Measurements from ENCODE around the gene PLEKHJ1. TPM values are rescaled to one million over a fixed set of nuclear protein-coding genes. Genes with fewer than 3 reads are reported as not detected.

The PLEKHJ1 gene
- total RNA-seq, 2 donors from 2014 or later: 26.3 to 46.2 TPM

DNA sequence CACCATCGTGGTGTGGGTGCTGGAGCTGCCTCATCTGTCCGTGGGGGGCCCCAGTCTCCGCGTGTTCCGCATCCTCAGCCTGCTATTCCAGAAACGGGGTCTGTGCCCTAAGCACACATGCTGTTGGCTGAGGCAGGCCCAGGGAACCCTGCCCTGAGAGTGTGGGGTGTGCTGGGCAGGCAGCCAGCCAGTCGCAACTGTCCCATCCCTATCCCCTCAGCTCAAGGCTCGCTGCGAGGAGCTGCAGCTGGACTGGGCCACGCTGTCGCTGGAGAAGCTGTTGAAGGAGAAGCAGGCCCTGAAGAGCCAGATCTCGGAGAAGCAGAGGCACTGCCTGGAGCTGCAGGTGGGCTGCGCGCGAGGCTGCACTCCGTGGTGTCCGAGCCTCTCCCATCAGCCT, 21.9 kb downstream of the PLEKHJ1 start:
- no peaks in the 10 kb centered on the region for H3K27me3 ChIP-seq (replicated peaks; ENCODE audit: insufficient read depth)
- no peak for DNase-seq (ENCODE audit: low spot score)
- H3K4me1 ChIP-seq (ENCODE audit: control insufficient read depth in 1 of 2, low read depth in 2 of 2): no peaks in the 10 kb centered on the region
- H3K27ac ChIP-seq: no peak overlapping the region
- no peak for TF ChIP-seq CTCF (IDR thresholded peaks at IDR 0.05)
- no peak for ATAC-seq (ENCODE audit: insufficient number of reproducible peaks, low FRiP score, low read depth)
- no peak overlapping the region for H3K4me3 ChIP-seq
- no peaks in the 10 kb centered on the region for H3K9me3 ChIP-seq
- peaks cover 69% of the 10 kb centered on the region for H3K36me3 ChIP-seq

GRCh38 chr19:2213799-2214198, 22.3 kb downstream of the PLEKHJ1 start:
- no peak for TF ChIP-seq CTCF (IDR thresholded peaks at IDR 0.05)
- no peaks in the 10 kb centered on the region for H3K4me1 ChIP-seq (ENCODE audit: control insufficient read depth in 1 of 2, low read depth in 2 of 2)
- peaks cover 71% of the 10 kb centered on the region for H3K36me3 ChIP-seq
- DNase-seq (ENCODE audit: low spot score): no peak
- no peaks in the 10 kb centered on the region for H3K9me3 ChIP-seq
- no peak overlapping the region for H3K27ac ChIP-seq
- no peak for ATAC-seq (ENCODE audit: insufficient number of reproducible peaks, low FRiP score, low read depth)
- no peak overlapping the region for H3K4me3 ChIP-seq
- H3K27me3 ChIP-seq (replicated peaks; ENCODE audit: insufficient read depth): no peaks in the 10 kb centered on the region

GRCh38 chr19:2212861-2213711, 23.0 kb downstream of the PLEKHJ1 start:
- Histone ChIP-seq H3K4me1 (ENCODE audit: control insufficient read depth in 1 of 2, low read depth in 2 of 2) (no peaks in the 10 kb centered on the region), H3K9me3 (no peaks in the 10 kb centered on the region), H3K27ac (no peak overlapping the region), H3K27me3 (replicated peaks; ENCODE audit: insufficient read depth) (no peaks in the 10 kb centered on the region), H3K4me3 (no peak overlapping the region), H3K36me3 (peaks cover 70% of the 10 kb centered on the region)
- ATAC-seq (ENCODE audit: insufficient number of reproducible peaks, low FRiP score, low read depth): no peak
- DNase-seq (ENCODE audit: low spot score): no peak
- no peak for TF ChIP-seq CTCF (IDR thresholded peaks at IDR 0.05)

DNA sequence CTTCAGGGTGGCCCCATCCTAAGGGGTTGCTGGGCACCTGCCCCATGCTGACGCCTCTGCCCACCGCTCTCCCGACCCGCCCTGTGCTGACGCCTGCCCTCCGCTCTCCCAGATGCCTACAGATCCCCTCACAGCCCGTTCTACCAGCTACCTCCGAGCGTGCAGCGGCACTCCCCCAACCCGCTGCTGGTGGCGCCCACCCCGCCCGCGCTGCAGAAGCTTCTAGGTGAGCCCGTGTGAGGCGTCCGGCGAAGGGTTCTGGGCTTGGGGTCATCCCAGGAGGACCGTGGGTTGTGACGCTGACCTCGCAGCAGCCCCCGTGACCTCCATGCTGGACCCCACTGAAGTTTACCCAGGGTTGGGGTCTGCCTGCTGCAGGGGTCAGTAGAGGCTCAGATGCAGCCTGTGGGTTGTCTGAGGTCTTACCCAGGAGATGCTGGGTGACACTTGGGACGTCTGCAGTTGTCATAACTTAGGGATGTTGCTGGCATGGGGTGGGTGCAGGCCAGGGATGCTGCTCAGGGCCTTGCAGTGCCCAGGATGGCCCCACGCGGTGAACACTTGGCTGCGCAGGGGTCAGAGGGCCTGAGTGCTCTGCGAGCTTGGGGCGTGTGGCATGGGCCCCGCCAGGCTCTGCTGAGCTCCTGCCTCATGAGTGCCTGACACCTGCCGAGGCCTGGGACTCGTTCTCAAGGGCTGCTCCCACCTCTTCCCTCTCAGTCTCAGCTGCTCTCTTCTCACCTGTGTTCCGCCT, 25.0 kb downstream of the PLEKHJ1 start:
- Histone ChIP-seq H3K27me3 (replicated peaks; ENCODE audit: insufficient read depth) (no peaks in the 10 kb centered on the region), H3K27ac (no peak overlapping the region), H3K36me3 (peaks cover 72% of the 10 kb centered on the region), H3K9me3 (no peaks in the 10 kb centered on the region), H3K4me3 (no peak overlapping the region), H3K4me1 (ENCODE audit: control insufficient read depth in 1 of 2, low read depth in 2 of 2) (no peaks in the 10 kb centered on the region)
- no peak for TF ChIP-seq CTCF (IDR thresholded peaks at IDR 0.05)
- ATAC-seq (ENCODE audit: insufficient number of reproducible peaks, low FRiP score, low read depth): no peak
- DNase-seq (ENCODE audit: low spot score): no peak

GRCh38 chr19:2210206-2210605, 25.9 kb downstream of the PLEKHJ1 start:
- Histone ChIP-seq H3K27ac (no peak overlapping the region), H3K9me3 (no peaks in the 10 kb centered on the region), H3K4me1 (ENCODE audit: control insufficient read depth in 1 of 2, low read depth in 2 of 2) (no peaks in the 10 kb centered on the region), H3K4me3 (no peak overlapping the region), H3K27me3 (replicated peaks; ENCODE audit: insufficient read depth) (no peaks in the 10 kb centered on the region), H3K36me3 (peaks cover 73% of the 10 kb centered on the region)
- no peak for ATAC-seq (ENCODE audit: insufficient number of reproducible peaks, low FRiP score, low read depth)
- TF ChIP-seq CTCF (IDR thresholded peaks at IDR 0.05): no peak
- no peak for DNase-seq (ENCODE audit: low spot score)
